ENCODE data around the gene DLG2.

Gene DLG2

GRCh38 chr11:84188521-84188920 is 1438.6 kb downstream of the DLG2 start:
- H3K4me3 ChIP-seq (ENCODE audit: insufficient read depth in 1 of 2, low read depth in 1 of 2, low read length in 2 of 2): no peak overlapping the region
- no peak overlapping the region for H3K14ac ChIP-seq (ENCODE audit: low read length in 2 of 2)
- no peak overlapping the region for H3K27ac ChIP-seq (ENCODE audit: low read length, poor library complexity, severe bottlenecking)
- WGBS: 57% methylated on average over 1 of the region's 1 CpG
- no peaks in the 10 kb centered on the region for H3K79me1 ChIP-seq (replicated peaks; ENCODE audit: low read length, poor library complexity, severe bottlenecking)
- no peak overlapping the region for H2BK120ac ChIP-seq (ENCODE audit: low read depth, low read length)
- no peak for DNase-seq
- no peak overlapping the region for H4K91ac ChIP-seq (ENCODE audit: low read length)
- no peaks in the 10 kb centered on the region for H3K9me3 ChIP-seq (ENCODE audit: control insufficient read depth, low read length)
- no peak overlapping the region for H2BK5ac ChIP-seq (ENCODE audit: low read depth, low read length, poor library complexity, severe bottlenecking)
- no peak overlapping the region for H2BK12ac ChIP-seq (ENCODE audit: low read length in 2 of 2)
- H3K4ac ChIP-seq (ENCODE audit: low read depth in 1 of 2, low read length in 2 of 2): no peak overlapping the region
- no peak overlapping the region for H3K18ac ChIP-seq (ENCODE audit: low read depth in 1 of 2, low read length in 2 of 2)
- H2BK15ac ChIP-seq (ENCODE audit: low read depth, poor library complexity, severe bottlenecking): no peak overlapping the region
- H4K8ac ChIP-seq (ENCODE audit: low read length): no peak overlapping the region
- no peak overlapping the region for H2AK5ac ChIP-seq (ENCODE audit: low read length, severe bottlenecking)
- no peak overlapping the region for H2AFZ ChIP-seq (ENCODE audit: low read depth, low read length)
- no peaks in the 10 kb centered on the region for H3K4me1 ChIP-seq (ENCODE audit: control insufficient read depth, insufficient read depth, low read depth, low read length)
- no peaks in the 10 kb centered on the region for H3K27me3 ChIP-seq (ENCODE audit: control insufficient read depth in 1 of 2, insufficient read depth in 1 of 2, low read length in 2 of 2)
- no peaks in the 10 kb centered on the region for H3K36me3 ChIP-seq (ENCODE audit: control insufficient read depth in 1 of 2, insufficient read depth in 2 of 2, low read depth in 1 of 2, low read length in 2 of 2)
- no peak overlapping the region for H3K9ac ChIP-seq (ENCODE audit: low read length)
- H3K23ac ChIP-seq (ENCODE audit: low read length in 2 of 2): no peak overlapping the region
- no peak overlapping the region for H3K4me2 ChIP-seq (ENCODE audit: low read length, poor library complexity, severe bottlenecking)

- Histone ChIP-seq H4K91ac (ENCODE audit: low read length) (no peak overlapping the region), H2AK5ac (ENCODE audit: low read length, severe bottlenecking) (no peak overlapping the region)
Observed at GRCh38 chr11:84173078-84173477, 1454.1 kb downstream of the DLG2 start.

GRCh38 chr11:84165139-84165538 is 1462.0 kb downstream of the DLG2 start:
- H2BK5ac ChIP-seq (ENCODE audit: low read depth, low read length, poor library complexity, severe bottlenecking): no peak overlapping the region
- WGBS: no CpG with 5 or more reads among the region's 2 CpGs

More at GRCh38 chr11:84173078-84173477, 1454.1 kb downstream of the DLG2 start:
- Histone ChIP-seq H2BK5ac (ENCODE audit: low read depth, low read length, poor library complexity, severe bottlenecking) (no peak overlapping the region), H3K4me3 (ENCODE audit: insufficient read depth in 1 of 2, low read depth in 1 of 2, low read length in 2 of 2) (no peak overlapping the region), H2BK15ac (ENCODE audit: low read depth, poor library complexity, severe bottlenecking) (no peak overlapping the region), H3K27me3 (ENCODE audit: control insufficient read depth in 1 of 2, insufficient read depth in 1 of 2, low read length in 2 of 2) (no peaks in the 10 kb centered on the region), H3K14ac (ENCODE audit: low read length in 2 of 2) (no peak overlapping the region), H3K4me2 (ENCODE audit: low read length, poor library complexity, severe bottlenecking) (no peak overlapping the region), H2AFZ (ENCODE audit: low read depth, low read length) (no peak overlapping the region), H3K18ac (ENCODE audit: low read depth in 1 of 2, low read length in 2 of 2) (no peak overlapping the region), H4K8ac (ENCODE audit: low read length) (no peak overlapping the region), H3K36me3 (ENCODE audit: control insufficient read depth in 1 of 2, insufficient read depth in 2 of 2, low read depth in 1 of 2, low read length in 2 of 2) (no peaks in the 10 kb centered on the region), H3K27ac (ENCODE audit: low read length, poor library complexity, severe bottlenecking) (no peak overlapping the region), H2BK12ac (ENCODE audit: low read length in 2 of 2) (no peak overlapping the region), H3K9ac (ENCODE audit: low read length) (no peak overlapping the region), H3K4me1 (ENCODE audit: control insufficient read depth, insufficient read depth, low read depth, low read length) (no peaks in the 10 kb centered on the region), H3K79me1 (replicated peaks; ENCODE audit: low read length, poor library complexity, severe bottlenecking) (no peaks in the 10 kb centered on the region), H3K9me3 (ENCODE audit: control insufficient read depth, low read length) (no peaks in the 10 kb centered on the region), H3K23ac (ENCODE audit: low read length in 2 of 2) (no peak overlapping the region), H2BK120ac (ENCODE audit: low read depth, low read length) (no peak overlapping the region), H3K4ac (ENCODE audit: low read depth in 1 of 2, low read length in 2 of 2) (no peak overlapping the region)
- DNase-seq: no peak

GRCh38 chr11:84164728-84165127 is 1462.4 kb downstream of the DLG2 start:
- Histone ChIP-seq H2AK5ac (ENCODE audit: low read length, severe bottlenecking) (no peak overlapping the region), H3K4me3 (ENCODE audit: insufficient read depth in 1 of 2, low read depth in 1 of 2, low read length in 2 of 2) (no peak overlapping the region), H3K4me2 (ENCODE audit: low read length, poor library complexity, severe bottlenecking) (no peak overlapping the region), H3K4ac (ENCODE audit: low read depth in 1 of 2, low read length in 2 of 2) (no peak overlapping the region), H3K18ac (ENCODE audit: low read depth in 1 of 2, low read length in 2 of 2) (no peak overlapping the region), H2BK15ac (ENCODE audit: low read depth, poor library complexity, severe bottlenecking) (no peak overlapping the region), H3K23ac (ENCODE audit: low read length in 2 of 2) (no peak overlapping the region), H3K36me3 (ENCODE audit: control insufficient read depth in 1 of 2, insufficient read depth in 2 of 2, low read depth in 1 of 2, low read length in 2 of 2) (no peaks in the 10 kb centered on the region), H3K9ac (ENCODE audit: low read length) (no peak overlapping the region), H3K27me3 (ENCODE audit: control insufficient read depth in 1 of 2, insufficient read depth in 1 of 2, low read length in 2 of 2) (no peaks in the 10 kb centered on the region), H2BK5ac (ENCODE audit: low read depth, low read length, poor library complexity, severe bottlenecking) (no peak overlapping the region), H3K4me1 (ENCODE audit: control insufficient read depth, insufficient read depth, low read depth, low read length) (no peaks in the 10 kb centered on the region), H2AFZ (ENCODE audit: low read depth, low read length) (no peak overlapping the region), H3K79me1 (replicated peaks; ENCODE audit: low read length, poor library complexity, severe bottlenecking) (no peaks in the 10 kb centered on the region), H3K14ac (ENCODE audit: low read length in 2 of 2) (no peak overlapping the region), H3K9me3 (ENCODE audit: control insufficient read depth, low read length) (no peaks in the 10 kb centered on the region), H3K27ac (ENCODE audit: low read length, poor library complexity, severe bottlenecking) (no peak overlapping the region), H2BK12ac (ENCODE audit: low read length in 2 of 2) (no peak overlapping the region), H4K8ac (ENCODE audit: low read length) (no peak overlapping the region), H4K91ac (ENCODE audit: low read length) (no peak overlapping the region), H2BK120ac (ENCODE audit: low read depth, low read length) (no peak overlapping the region)
- WGBS: 100% methylated on average over 1 of the region's 2 CpGs
- DNase-seq: peak; percentile 5

More at GRCh38 chr11:84165139-84165538, 1462.0 kb downstream of the DLG2 start:
- Histone ChIP-seq H3K4me1 (ENCODE audit: control insufficient read depth, insufficient read depth, low read depth, low read length) (no peaks in the 10 kb centered on the region), H3K9ac (ENCODE audit: low read length) (no peak overlapping the region), H2AK5ac (ENCODE audit: low read length, severe bottlenecking) (no peak overlapping the region), H2AFZ (ENCODE audit: low read depth, low read length) (no peak overlapping the region), H2BK12ac (ENCODE audit: low read length in 2 of 2) (no peak overlapping the region), H3K18ac (ENCODE audit: low read depth in 1 of 2, low read length in 2 of 2) (no peak overlapping the region), H3K4ac (ENCODE audit: low read depth in 1 of 2, low read length in 2 of 2) (no peak overlapping the region), H3K79me1 (replicated peaks; ENCODE audit: low read length, poor library complexity, severe bottlenecking) (no peaks in the 10 kb centered on the region), H3K4me3 (ENCODE audit: insufficient read depth in 1 of 2, low read depth in 1 of 2, low read length in 2 of 2) (no peak overlapping the region), H3K23ac (ENCODE audit: low read length in 2 of 2) (no peak overlapping the region), H4K91ac (ENCODE audit: low read length) (no peak overlapping the region), H3K36me3 (ENCODE audit: control insufficient read depth in 1 of 2, insufficient read depth in 2 of 2, low read depth in 1 of 2, low read length in 2 of 2) (no peaks in the 10 kb centered on the region), H3K27me3 (ENCODE audit: control insufficient read depth in 1 of 2, insufficient read depth in 1 of 2, low read length in 2 of 2) (no peaks in the 10 kb centered on the region), H3K14ac (ENCODE audit: low read length in 2 of 2) (no peak overlapping the region), H3K4me2 (ENCODE audit: low read length, poor library complexity, severe bottlenecking) (no peak overlapping the region), H4K8ac (ENCODE audit: low read length) (no peak overlapping the region), H3K27ac (ENCODE audit: low read length, poor library complexity, severe bottlenecking) (no peak overlapping the region), H2BK15ac (ENCODE audit: low read depth, poor library complexity, severe bottlenecking) (no peak overlapping the region), H2BK120ac (ENCODE audit: low read depth, low read length) (no peak overlapping the region), H3K9me3 (ENCODE audit: control insufficient read depth, low read length) (no peaks in the 10 kb centered on the region)
- DNase-seq: no peak

Data from mesenchymal stem cell (in vitro differentiated cells and primary cell).